Esophagus (tissue), 2 donors: Measurements from ENCODE around the gene GJB4. TPM values are rescaled to one million over a fixed set of nuclear protein-coding genes. Genes with fewer than 3 reads are reported as not detected.
A peak's percentile ranks its signal among the peaks of the same experiment; 100 is the strongest.

ENCODE experiments used
- H3K27ac ChIP-seq, 2 donors: one replicate each; pipeline ENCODE4 v1.5.1; 2013; ENCODE audit warnings: low read depth in 2 of 2, mild to moderate bottlenecking in 2 of 2, inconsistent platforms in 1 of 2, low read length in 1 of 2, moderate library complexity in 1 of 2
- H3K27me3 ChIP-seq, 2 donors: one replicate each; pipeline ENCODE4 v1.6.1; 2013; ENCODE audit warnings: low read length in 2 of 2, control low read depth in 1 of 2, mild to moderate bottlenecking in 1 of 2; ENCODE audit not compliant: insufficient read depth in 2 of 2, control insufficient read depth in 1 of 2
- H3K36me3 ChIP-seq, 2 donors: one replicate each; pipeline ENCODE4 v1.6.1; 2013; ENCODE audit warnings: low read length in 1 of 2; ENCODE audit not compliant: control insufficient read depth in 2 of 2, insufficient read depth in 2 of 2
- H3K4me1 ChIP-seq, 2 donors: one replicate each; pipeline ENCODE4 v1.6.1; 2013; ENCODE audit warnings: low read length in 1 of 2; ENCODE audit not compliant: control insufficient read depth in 2 of 2, insufficient read depth in 2 of 2
- H3K4me3 ChIP-seq, 2 donors: one replicate each; pipeline ENCODE4 v1.5.1; 2013; ENCODE audit warnings: low read length in 2 of 2, mild to moderate bottlenecking in 2 of 2, low read depth in 1 of 2, moderate library complexity in 1 of 2
- H3K9me3 ChIP-seq, 2 donors: one replicate each; pipeline ENCODE4 v1.6.1; 2013; ENCODE audit warnings: mild to moderate bottlenecking in 2 of 2, low read depth in 1 of 2, low read length in 1 of 2, moderate library complexity in 1 of 2; ENCODE audit not compliant: control insufficient read depth in 2 of 2, insufficient read depth in 1 of 2
- WGBS, 2 donors: extraction: QIAGEN DNeasy Blood & Tissue Kit; methylation state at CpG; one replicate each; pipeline ENCODE4 v1.1.7; 2013; 5-methylcytosine and 5-hydroxymethylcytosine counted together
- polyA plus RNA-seq, 2 donors: library from polyadenylated mRNA; stranded (reverse); fragments of 200-250 nt; gene quantifications; one replicate each; pipeline ENCODE4 v1.2.3, GENCODE V29; 2013
- donor health status: healthy with polysubstance abuse.
- donor health status: Bipolar disorder and iron deficiency.

GJB4 gene
- polyA plus RNA-seq, 2 donors = 1.7 to 2.3 TPM

DNA sequence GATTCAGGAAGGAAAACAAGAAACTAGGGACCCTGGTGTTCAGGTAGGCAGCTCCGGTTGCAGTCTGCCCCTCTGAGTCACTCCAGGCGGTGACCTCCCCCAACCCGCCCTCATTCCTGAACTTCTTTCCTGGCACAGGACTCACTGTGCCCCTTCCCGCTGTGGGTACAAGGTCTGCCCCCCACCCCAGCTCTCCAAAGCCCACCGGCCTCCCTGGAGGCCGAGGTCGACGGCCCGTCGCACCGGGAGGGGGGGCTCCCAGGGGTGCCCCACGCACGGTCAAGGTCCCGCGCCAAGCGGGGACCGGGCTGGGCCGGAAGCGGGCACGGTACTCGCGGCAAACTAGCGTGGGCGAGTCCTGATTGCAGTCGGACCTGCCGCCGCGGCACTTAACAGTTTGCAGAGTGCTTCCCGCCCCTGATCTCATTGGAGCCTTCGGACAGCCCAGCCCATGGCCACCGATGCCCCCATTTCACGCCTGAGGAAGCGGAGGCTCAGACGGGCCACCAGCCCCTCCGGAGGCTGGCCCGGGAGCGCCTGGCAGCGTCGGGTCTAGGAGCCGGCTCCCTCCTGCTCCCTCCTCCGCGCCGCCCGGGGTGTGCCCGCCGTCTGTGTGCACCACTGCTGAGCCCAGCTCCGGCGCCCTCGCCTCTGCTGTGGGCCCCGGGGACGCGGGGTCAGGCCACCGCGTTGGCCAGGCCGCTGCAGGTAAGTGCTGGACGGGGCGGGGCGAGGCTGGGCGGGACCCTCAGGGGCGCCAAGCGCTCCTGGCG, 21.7 kb downstream of the GJB4 start, which contains the start of gene GJB3:
Gene GJB3, plus strand, starts transcription at position 144 of the 773 bp plus-strand sequence. CDS start 3,549 bp downstream, outside the sequence.
- Histone ChIP-seq H3K4me1 (peaks cover 6 to 19% of the 10 kb centered on the region in 2 donors), H3K9me3 (no peaks in the 10 kb centered on the region), H3K27ac (peak within 1 kb of the TSS; percentile 95 to 98), H3K36me3 (peaks cover 0 to 15% of the 10 kb centered on the region in 2 donors), H3K4me3 (peak within 1 kb of the TSS; percentile 81 to 82), H3K27me3 (no peaks in the 10 kb centered on the region)
- 2% methylated on average over 49 to 62 of the region's 62 CpGs for WGBS, 2 donors

DNA sequence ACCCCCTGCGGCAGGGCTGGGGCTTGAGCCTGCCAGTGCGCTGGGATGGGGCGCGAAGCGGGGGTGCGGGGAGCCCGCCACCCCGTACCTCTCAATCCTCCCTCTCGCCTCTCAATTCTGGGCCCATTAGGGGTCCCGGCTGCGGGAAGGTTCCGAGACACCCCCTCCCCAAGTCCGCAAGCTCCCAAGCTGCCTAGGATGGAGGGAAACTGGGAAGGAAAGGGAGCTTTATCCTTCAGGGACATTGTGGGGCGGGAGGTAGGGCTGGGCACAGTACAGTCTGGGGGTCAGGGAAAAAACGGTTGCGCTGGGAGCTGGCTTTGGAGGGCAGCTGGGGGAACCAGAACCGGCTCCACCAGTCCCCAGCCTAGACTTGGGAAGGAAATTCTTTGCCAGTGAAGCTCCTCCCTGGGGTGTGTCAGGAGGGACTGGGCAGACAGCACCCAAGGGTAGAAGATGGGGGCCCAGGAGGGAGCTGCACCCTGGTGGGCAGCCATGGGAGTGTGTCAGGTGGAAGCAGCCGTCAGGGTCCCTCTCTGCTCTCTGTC, 22.4 kb downstream of the GJB4 start:
- H3K9me3 ChIP-seq = no peaks in the 10 kb centered on the region
- H3K27me3 ChIP-seq = no peaks in the 10 kb centered on the region
- 9 to 10% methylated on average over 18 of the region's 18 CpGs for WGBS, 2 donors
- peaks cover 6 to 18% of the 10 kb centered on the region in 2 donors for H3K4me1 ChIP-seq
- peak overlapping the region; percentile 81 to 82 for H3K4me3 ChIP-seq
- H3K27ac ChIP-seq = peak overlapping the region; percentile 95 to 98
- peaks cover 0 to 19% of the 10 kb centered on the region in 2 donors for H3K36me3 ChIP-seq

DNA sequence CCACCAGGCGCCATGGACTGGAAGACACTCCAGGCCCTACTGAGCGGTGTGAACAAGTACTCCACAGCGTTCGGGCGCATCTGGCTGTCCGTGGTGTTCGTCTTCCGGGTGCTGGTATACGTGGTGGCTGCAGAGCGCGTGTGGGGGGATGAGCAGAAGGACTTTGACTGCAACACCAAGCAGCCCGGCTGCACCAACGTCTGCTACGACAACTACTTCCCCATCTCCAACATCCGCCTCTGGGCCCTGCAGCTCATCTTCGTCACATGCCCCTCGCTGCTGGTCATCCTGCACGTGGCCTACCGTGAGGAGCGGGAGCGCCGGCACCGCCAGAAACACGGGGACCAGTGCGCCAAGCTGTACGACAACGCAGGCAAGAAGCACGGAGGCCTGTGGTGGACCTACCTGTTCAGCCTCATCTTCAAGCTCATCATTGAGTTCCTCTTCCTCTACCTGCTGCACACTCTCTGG, 25.2 kb downstream of the GJB4 start:
- 87 to 91% methylated on average over 28 of the region's 28 CpGs for WGBS, 2 donors
- no peak overlapping the region for H3K27ac ChIP-seq
- H3K4me1 ChIP-seq = peaks cover 6 to 13% of the 10 kb centered on the region in 2 donors
- no peaks in the 10 kb centered on the region for H3K9me3 ChIP-seq
- H3K36me3 ChIP-seq = peaks cover 0 to 25% of the 10 kb centered on the region in 2 donors
- no peaks in the 10 kb centered on the region for H3K27me3 ChIP-seq
- H3K4me3 ChIP-seq = no peak overlapping the region

DNA sequence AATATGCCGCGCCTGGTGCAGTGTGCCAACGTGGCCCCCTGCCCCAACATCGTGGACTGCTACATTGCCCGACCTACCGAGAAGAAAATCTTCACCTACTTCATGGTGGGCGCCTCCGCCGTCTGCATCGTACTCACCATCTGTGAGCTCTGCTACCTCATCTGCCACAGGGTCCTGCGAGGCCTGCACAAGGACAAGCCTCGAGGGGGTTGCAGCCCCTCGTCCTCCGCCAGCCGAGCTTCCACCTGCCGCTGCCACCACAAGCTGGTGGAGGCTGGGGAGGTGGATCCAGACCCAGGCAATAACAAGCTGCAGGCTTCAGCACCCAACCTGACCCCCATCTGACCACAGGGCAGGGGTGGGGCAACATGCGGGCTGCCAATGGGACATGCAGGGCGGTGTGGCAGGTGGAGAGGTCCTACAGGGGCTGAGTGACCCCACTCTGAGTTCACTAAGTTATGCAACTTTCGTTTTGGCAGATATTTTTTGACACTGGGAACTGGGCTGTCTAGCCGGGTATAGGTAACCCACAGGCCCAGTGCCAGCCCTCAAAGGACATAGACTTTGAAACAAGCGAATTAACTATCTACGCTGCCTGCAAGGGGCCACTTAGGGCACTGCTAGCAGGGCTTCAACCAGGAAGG, 25.8 kb downstream of the GJB4 start:
- H3K9me3 ChIP-seq = no peaks in the 10 kb centered on the region
- no peaks in the 10 kb centered on the region for H3K27me3 ChIP-seq
- peaks cover 6 to 8% of the 10 kb centered on the region in 2 donors for H3K4me1 ChIP-seq
- no peak overlapping the region for H3K27ac ChIP-seq
- WGBS, 2 donors = 77 to 82% methylated on average over 22 of the region's 22 CpGs
- peaks cover 0 to 25% of the 10 kb centered on the region in 2 donors for H3K36me3 ChIP-seq
- no peak overlapping the region for H3K4me3 ChIP-seq

DNA sequence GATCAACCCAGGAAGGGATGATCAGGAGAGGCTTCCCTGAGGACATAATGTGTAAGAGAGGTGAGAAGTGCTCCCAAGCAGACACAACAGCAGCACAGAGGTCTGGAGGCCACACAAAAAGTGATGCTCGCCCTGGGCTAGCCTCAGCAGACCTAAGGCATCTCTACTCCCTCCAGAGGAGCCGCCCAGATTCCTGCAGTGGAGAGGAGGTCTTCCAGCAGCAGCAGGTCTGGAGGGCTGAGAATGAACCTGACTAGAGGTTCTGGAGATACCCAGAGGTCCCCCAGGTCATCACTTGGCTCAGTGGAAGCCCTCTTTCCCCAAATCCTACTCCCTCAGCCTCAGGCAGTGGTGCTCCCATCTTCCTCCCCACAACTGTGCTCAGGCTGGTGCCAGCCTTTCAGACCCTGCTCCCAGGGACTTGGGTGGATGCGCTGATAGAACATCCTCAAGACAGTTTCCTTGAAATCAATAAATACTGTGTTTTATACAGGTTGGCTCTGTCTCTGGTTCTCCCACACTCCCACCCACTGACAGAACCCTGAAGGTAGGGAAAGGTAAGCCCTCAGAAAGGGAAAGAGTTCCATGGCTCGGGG, 26.4 kb downstream of the GJB4 start:
- peaks cover 0 to 25% of the 10 kb centered on the region in 2 donors for H3K36me3 ChIP-seq
- no peak overlapping the region for H3K4me3 ChIP-seq
- 67 to 68% methylated on average over 4 of the region's 4 CpGs for WGBS, 2 donors
- no peaks in the 10 kb centered on the region for H3K27me3 ChIP-seq
- H3K4me1 ChIP-seq = peaks cover 6 to 8% of the 10 kb centered on the region in 2 donors
- H3K27ac ChIP-seq = peak overlapping the region in 1 of 2 donors; percentile 56
- no peaks in the 10 kb centered on the region for H3K9me3 ChIP-seq

DNA sequence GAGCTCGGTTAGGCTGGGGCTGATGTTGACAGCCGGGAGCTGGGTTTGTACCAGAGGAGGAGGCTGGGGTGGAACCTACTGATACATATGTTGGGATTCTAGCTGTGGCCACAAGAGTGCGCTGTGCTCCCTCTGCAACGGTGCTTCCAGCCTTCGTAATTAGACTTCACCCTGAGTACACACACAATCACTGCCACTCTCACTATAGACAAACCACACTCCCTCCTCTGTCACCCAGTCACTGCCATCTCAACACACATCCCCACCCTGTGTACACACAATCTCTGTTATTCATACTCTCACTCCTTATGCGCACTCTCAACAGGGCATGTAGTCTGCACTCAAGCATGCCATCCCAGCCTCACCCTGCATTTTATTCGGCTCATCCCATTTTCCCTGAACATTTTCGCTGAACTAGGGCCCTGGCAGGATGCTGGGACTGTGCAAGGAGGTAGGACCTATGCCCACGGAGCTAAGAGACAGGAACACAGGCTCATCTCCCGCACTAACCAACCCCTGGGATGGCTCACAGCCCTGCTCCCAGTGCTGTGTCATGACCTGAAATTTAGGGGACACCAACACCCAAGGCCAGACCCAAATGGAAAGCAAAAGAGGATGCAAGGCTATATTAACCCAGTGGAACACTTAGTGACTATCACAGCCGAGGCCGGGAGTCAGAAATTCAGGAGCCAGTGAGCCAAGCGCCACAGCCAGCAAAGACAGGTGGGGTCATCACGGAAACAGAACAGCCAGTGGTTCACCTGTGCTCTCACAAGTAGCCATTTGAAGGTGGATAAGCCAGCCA, 27.2 kb downstream of the GJB4 start:
- no peak overlapping the region for H3K4me3 ChIP-seq
- WGBS, 2 donors = 48 to 50% methylated on average over 14 of the region's 14 CpGs
- H3K9me3 ChIP-seq = no peaks in the 10 kb centered on the region
- H3K27ac ChIP-seq = peak overlapping the region in 1 of 2 donors; percentile 56
- H3K4me1 ChIP-seq = peaks cover 2 to 5% of the 10 kb centered on the region in 2 donors
- peaks cover 0 to 25% of the 10 kb centered on the region in 2 donors for H3K36me3 ChIP-seq
- H3K27me3 ChIP-seq = no peaks in the 10 kb centered on the region

DNA sequence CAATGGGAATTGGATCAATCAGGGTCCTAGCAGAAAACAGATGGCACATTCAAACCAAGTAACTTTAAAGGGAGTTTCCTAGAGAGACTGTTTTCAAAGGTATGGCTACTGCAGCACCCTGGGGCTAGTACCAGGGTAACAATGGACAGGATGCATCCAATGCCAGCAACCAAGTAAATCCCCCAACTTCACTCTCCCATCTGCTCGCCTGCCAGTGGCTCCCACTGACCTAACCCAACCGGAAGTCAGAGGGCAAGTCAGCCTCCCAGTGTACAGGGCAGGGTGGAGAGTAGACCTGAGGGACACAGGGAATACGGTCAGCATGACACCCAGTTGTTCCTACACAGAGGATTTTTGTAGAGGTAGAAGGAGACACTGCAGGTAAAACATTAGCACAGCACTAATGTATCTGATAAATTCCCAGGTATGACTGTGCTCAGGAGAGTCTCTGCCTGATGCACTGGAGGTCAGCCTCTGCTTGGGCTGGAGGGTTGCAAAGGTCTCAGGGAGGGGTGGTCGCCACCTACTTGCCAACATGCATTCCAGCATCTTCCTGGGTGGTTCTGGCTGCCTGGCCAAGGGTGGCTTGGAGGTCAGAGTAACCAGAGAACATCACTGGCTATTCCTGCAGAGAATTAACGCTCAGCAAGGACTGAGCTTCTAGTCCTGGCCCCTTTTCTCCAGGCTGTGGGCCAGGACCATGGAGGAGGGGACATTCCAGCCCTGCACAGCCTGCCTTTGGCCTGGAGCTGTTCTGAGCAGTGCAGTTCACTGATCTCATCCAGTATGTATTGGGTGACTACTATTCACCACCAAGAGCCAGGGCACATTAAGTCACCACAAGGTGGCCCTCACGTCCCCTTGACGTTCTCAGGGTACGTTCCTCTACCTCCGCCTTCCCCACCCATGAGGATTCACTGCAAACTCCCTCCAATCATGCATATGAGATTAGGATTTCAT, 28.2 kb downstream of the GJB4 start:
- WGBS, 2 donors = 51 to 61% methylated on average over 9 of the region's 9 CpGs
- Histone ChIP-seq H3K27ac (no peak overlapping the region), H3K27me3 (no peaks in the 10 kb centered on the region), H3K4me3 (no peak overlapping the region), H3K36me3 (peaks cover 0 to 25% of the 10 kb centered on the region in 2 donors), H3K4me1 (peaks cover 2 to 8% of the 10 kb centered on the region in 2 donors), H3K9me3 (no peaks in the 10 kb centered on the region)

- no peaks in the 10 kb centered on the region for H3K9me3 ChIP-seq
- H3K4me1 ChIP-seq = peaks cover 0 to 11% of the 10 kb centered on the region in 2 donors
- peaks cover 0 to 10% of the 10 kb centered on the region in 2 donors for H3K36me3 ChIP-seq
- no peaks in the 10 kb centered on the region for H3K27me3 ChIP-seq
- WGBS, 2 donors = 70 to 82% methylated on average over 6 of the region's 6 CpGs
- no peak overlapping the region for H3K27ac ChIP-seq
- H3K4me3 ChIP-seq = no peak overlapping the region
Measured at GRCh38 chr1:34790985-34791384, 31.4 kb downstream of the GJB4 start.
